ENCODE measurements around the gene GSPT1.

GSPT1 gene

GRCh38 chr16:11909653-11910545 is 5.9 kb downstream of the GSPT1 start:
- no peak for DNase-seq

DNA sequence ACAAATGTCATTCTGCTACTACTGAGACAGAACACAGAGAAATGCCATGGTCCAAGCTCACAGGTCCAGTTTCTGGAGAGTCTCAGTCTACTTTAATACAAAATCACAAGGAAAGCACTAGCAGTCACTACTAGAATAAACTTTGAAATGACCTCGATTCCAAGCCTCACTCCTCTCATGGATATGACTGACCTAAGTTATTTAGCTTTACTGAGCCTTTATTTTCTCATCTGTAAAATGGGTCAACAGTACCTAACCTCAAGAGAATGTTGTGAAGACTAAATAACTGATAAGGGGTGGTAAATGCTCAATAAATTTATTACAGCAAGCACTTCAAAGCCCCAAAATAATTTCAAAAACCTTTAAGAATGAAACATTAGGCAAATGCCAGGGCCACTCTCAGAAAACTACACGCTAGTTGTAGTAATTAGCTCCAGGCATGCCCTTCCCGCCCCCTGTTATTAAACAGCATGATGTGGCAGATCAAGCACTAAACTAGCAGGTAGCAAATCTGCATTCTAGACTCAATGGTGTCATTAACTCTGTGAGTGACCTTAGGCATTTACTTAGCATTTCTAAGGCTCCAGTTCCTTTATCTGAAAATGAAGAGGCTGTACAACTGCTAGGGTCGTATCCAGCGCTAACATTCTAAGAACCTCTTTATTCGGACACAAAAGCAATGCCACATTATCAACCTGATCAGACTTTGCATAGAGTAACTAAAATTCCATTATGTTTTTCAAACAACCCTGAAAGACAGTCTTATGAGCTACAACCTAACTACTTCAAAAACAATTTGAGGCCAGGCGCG is 8.4 kb downstream of the GSPT1 start:
- DNase-seq: no peak

GRCh38 chr16:11903906-11904305 is 11.8 kb downstream of the GSPT1 start:
- no peak for DNase-seq

DNA sequence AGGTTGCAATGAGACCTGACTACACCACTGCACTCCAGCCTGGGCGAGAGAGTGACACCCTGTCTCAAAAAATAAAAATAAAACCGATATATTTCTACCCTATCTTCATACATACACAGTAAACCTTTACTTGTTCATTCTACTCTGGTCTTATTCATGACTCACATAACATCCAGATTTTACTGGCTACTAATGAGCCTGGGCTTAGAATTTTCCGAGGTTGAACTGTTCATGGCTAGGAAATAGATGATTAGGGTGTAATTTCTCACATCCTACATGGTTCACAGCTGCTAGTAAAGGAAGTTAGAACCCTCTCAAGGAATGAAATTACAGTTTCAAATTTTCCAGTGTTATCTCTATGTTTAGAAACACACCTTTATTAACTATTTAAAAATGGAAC is 14.7 kb downstream of the GSPT1 start:
- DNase-seq: no peak

DNA sequence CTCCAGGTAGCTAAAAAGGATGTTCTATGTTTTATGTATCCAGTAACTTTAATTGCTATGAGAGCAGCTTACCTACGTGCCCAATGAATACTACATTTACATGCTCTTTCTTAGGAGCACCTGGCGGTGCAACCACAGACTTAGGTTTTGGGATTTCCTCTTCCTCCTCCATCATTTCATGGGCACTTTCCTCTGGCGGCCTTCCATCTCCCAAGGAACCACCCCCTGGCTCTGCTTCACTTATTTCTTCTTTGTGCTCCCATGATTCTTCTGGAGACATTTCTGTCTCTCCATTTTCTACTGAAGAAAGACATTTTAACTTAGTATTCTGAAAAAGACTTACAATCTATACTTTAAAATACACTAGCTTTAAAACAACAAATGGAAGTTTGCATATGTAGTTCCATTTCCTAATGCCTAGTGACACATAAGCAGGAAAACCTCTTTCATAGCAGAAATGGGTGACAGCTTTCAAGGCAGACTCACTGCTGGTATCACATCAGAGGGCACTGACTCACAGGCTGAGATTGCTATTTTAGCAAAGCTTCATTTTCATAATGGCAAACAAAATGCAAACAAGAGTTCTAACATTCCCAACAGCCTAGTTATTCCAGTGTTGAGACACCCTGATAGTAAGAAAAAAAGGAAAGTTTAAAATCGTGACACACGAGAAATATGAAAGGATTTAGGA is 19.1 kb downstream of the GSPT1 start:
- no peak for DNase-seq

DNA sequence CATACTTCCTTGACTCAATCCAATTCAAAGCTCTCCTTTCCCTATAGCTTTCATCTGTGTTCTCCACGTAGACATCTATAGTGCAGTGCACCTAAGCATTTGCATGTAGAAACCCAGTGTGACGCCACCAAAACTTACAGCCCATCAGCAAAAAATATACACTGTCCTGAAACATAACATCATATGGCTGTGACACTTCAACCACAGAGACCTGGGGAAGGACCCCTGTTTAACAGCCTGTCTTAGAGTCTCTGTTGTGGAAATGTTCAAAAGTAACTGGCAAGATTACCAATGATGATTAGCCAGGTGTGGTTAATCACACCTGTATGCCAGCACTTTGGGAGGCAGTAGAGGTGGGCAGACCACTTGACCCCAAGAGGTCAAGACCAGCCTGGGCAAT is 22.2 kb downstream of the GSPT1 start:
- DNase-seq: no peak

DNA sequence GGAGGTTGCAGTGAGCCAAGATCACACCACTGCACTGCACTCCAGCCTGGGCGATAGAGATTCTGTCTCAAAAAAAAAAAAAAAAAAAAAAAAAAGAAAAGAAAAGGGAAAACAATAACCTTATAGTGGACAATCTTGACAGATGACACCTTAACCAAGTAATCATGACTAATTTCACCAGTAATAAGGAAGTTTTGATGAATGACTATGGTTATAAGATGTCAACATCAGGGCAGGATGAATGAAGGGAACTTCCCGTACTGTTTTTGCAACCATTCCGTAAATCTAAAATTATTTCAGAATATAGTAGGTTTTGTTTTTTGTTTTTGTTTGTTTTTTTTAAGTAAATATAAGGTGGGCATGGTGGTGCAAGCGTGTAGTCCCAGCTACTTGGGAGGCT is 23.0 kb downstream of the GSPT1 start:
- no peak for DNase-seq

DNA sequence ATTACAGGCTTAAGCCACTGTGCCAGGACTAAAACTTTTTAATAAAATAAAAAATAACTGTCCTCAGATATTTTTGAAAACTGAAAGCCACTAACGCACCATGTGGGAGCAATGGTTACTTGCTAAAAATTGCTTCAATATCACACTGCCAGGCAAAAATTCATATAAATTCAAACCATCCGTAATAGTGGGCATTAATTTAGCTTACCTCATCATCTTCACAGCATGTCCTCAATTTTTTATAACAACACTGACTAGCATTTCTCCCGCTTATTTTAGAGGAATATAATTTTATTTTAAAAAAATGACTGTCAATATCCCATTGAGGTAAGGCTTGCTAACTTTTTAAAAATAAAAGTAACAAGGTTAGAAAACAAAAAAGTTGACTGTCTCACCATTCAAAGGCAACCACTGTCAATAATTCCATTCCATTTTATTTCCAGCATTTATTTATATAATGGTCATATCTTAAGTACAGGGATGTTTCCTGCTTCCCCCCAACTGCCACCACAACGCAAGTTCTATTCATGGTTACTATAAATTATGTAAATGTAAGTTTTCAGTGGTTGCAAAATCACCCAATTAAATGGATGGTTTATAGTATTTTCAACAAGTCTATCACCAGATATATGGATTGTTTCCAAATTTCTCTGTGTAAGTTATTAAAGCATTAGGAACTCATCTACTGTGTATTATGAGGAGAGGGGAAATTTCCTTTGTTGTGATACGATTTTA is 25.4 kb downstream of the GSPT1 start:
- DNase-seq: no peak

- no peak for DNase-seq
Observed at GRCh38 chr16:11886881-11887280, 28.9 kb downstream of the GSPT1 start.

GRCh38 chr16:11884035-11884434 is 31.7 kb downstream of the GSPT1 start:
- DNase-seq: no peak

DNA sequence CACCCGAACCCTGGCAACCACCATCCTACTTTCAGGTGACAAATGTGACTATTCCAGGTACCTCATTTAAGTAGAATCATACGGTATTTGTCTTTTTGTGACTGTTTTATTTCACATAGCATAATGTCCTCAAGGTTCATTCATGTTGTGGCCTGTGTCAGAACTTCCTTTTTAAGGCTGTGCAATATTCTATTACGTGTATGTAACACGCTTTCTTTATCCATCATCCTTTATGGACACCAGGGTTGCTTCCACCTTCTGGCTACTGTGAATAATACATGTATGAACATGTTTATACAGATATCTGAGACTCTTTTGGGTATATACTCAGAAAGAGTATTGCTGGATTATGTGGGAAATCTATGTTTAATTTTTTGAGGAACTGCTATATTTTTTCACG is 35.7 kb downstream of the GSPT1 start:
- DNase-seq: no peak

DNA sequence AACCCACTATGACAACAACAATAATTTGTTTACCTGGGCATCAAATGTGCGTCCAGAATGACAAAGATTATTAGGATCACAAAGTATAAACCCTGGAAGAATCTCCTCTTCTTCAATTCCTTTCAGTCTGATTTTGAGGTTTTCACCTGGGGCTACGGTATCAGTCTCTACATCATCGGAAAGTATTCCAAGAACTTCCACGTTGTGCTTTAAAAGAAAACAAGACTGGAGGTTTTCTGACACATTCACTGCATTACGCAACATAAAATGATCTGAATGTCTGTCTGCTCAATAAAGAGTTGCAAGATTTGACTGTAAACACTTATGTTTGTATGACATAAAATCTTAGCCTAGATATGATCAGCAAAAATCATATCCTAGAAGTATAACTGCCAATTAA is 38.4 kb downstream of the GSPT1 start:
- no peak for DNase-seq

GRCh38 chr16:11876306-11876705 is 39.5 kb downstream of the GSPT1 start:
- DNase-seq: no peak

DNA sequence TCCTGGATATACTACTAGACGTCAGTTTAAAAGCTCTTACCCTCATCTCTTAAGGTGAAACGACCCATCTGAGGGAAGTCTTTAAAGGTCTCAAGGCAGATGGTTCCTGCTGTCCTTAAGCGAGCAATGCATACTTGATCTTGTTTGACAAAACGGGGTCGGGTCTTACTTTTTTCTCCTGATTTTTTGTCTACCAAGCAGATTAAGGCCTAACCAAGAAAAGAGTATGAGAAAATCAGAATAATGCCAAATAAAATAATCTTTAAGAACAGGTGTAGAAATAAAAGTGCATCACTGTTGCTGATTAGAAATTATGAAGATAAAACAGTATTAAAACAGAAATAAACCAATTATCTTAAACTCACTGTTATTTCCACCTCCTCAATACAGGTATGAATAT is 40.0 kb downstream of the GSPT1 start:
- DNase-seq: no peak

- DNase-seq: no peak
Observed at GRCh38 chr16:11871193-11871592, 44.6 kb downstream of the GSPT1 start.

DNA sequence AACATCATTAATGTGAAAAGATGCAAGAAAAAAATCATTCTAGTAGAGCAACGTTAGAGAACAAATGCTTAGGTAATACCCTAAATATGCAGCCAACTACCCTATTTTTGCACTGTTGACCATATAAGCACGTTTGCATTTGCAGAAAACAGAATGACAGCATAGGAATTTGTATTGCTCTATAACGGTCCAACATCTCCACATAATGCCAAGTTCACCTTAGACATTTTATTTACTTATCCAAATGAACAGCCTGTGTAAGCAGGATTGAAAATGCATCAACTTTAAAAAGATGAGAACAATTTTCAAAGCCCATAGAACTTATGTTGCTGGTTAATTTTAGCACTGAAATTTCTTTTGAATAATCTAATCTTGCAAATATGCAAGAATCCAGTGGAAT is 45.4 kb downstream of the GSPT1 start:
- DNase-seq: no peak

- no peak for DNase-seq
Observed at GRCh38 chr16:11869353-11870228, 46.2 kb downstream of the GSPT1 start.

- no peak for DNase-seq
Observed at GRCh38 chr16:11868412-11868980, 47.3 kb downstream of the GSPT1 start.

DNA sequence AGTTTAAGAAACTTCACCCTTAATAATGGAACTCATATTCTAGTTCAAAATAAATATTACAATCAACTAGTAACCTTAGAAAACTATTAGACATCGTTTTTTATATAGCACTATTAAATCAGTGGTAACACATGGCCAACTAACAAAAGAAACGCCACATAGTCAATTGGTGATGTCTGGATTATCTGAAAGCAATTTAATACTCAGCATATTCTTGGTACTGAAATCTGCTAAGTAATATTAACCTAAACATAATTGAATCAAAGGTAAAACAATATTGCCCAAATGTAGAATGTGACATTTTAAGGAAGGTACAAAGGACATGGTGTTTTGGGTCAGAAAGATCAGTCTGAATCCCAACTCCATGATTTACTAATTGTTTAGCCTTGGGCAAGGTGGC is 53.3 kb downstream of the GSPT1 start:
- no peak for DNase-seq

DNA sequence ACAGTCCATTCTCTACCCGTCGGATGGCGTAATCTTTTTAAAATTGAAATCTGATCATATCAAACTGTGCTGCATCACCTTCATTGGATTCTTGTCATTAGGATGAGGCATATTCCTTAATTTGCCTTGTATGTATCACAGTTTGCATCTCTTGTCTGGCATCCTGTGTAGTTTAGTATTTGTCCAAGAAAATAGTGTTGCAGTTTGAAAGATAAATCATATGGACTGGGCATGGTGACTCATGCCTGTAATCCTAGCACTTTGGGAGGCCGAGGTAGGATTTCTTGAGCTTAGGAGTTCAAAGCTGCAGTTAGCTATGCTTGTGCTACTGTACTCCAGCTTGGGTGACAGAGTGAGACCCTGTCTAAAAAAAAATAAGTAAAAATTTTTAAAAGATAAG is 58.6 kb downstream of the GSPT1 start:
- DNase-seq: no peak

DNA sequence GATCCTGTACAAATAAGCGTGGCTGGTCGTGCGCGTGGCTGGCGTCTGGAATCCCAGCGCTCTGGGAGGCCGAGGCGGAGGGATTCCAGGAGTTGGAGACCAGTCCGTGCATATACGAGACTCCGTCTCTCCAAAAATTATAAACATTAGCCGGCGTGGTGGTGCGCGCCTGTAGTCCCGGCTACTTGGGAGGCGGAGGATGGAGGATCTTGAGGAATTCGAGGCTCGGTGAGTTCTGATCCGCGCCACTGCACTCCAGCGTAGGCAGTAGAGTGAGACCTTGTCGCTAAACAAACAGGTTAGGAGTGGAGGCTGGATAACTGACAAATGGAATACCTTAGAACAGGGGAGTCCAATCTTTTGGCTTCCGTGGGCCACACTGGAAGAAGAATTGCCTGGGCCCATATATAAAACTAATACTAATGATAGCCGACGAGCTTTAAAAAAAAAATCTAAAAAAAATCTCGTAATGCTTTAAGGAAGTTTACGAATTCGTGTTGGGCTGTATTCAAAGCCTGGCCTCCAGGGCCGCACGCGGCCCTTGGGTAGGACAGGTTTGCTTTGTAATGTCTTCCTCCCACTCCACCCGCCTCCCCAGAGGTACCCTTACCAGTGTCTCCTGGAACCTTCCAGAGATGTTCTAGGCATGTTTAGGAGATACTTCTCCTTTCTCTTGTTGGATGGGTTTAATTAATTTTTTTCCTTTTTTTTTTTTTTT is 63.5 kb downstream of the GSPT1 start:
- DNase-seq: no peak

Measured in NCI-H1694 treated with DMSO at 0.1 percent for 48 hours (cell line).